ENCODE measurements around the gene SPTA1.

- TF ChIP-seq EZH2 (IDR thresholded peaks at IDR 0.05; ENCODE audit: insufficient read depth, poor library complexity, severe bottlenecking) = no peak
- TF ChIP-seq EZH2phosphoT487 (IDR thresholded peaks at IDR 0.05; ENCODE audit: insufficient read depth, low read depth) = no peak
These were observed 1.4 kb downstream of the SPTA1 start for GRCh38 chr1:158685085-158685484.
